Subcutaneous abdominal adipose tissue (tissue), 5 donors: ENCODE measurements around the gene NUP98.

Experiments used
- H3K27ac ChIP-seq: one replicate; pipeline ENCODE4 v1.7.0; 2013; ENCODE audit warnings: low read depth, mild to moderate bottlenecking, inconsistent platforms, low read length, moderate library complexity
- H3K27me3 ChIP-seq, 5 donors: one replicate each; pipeline ENCODE4 v1.7.0; 2013; ENCODE audit warnings: low read length in 5 of 5, inconsistent platforms in 1 of 5; ENCODE audit not compliant: control insufficient read depth in 5 of 5, insufficient read depth in 4 of 5
- H3K36me3 ChIP-seq, 5 donors: one replicate each; pipeline ENCODE4 v1.7.0; 2013; ENCODE audit warnings: low read length in 5 of 5; ENCODE audit not compliant: control insufficient read depth in 5 of 5, insufficient read depth in 5 of 5
- H3K4me1 ChIP-seq, 5 donors: one replicate each; pipeline ENCODE4 v1.7.0; 2013; ENCODE audit warnings: low read length in 5 of 5, mild to moderate bottlenecking in 3 of 5, moderate library complexity in 1 of 5; ENCODE audit not compliant: control insufficient read depth in 5 of 5, insufficient read depth in 5 of 5
- H3K4me3 ChIP-seq, 5 donors: one replicate each; pipeline ENCODE4 v1.7.0; 2013; ENCODE audit warnings: low read length in 5 of 5, low read depth in 1 of 5
- H3K9ac ChIP-seq, 5 donors: one replicate each; pipeline ENCODE4 v1.7.0; 2013; ENCODE audit warnings: low read length in 5 of 5, mild to moderate bottlenecking in 4 of 5, moderate library complexity in 3 of 5
- H3K9me3 ChIP-seq, 5 donors: one replicate each; pipeline ENCODE4 v1.7.0; 2013; ENCODE audit warnings: low read length in 5 of 5; ENCODE audit not compliant: control insufficient read depth in 5 of 5
- donor health status: healthy.
- donor health status: healthy.
- donor health status: healthy.
- donor health status: healthy.
- donor health status: healthy.

Gene NUP98

GRCh38 chr11:3797329-3798090 lies at the start of gene NUP98:
Gene NUP98 (minus strand): TSS chr11:3797554. CDS start chr11:3782117, 15,437 bp downstream.
- H3K9me3 ChIP-seq = no peaks in the 10 kb centered on the region
- no peaks in the 10 kb centered on the region for H3K27me3 ChIP-seq
- H3K27ac ChIP-seq = peak within 1 kb of the TSS; percentile 93
- peak within 1 kb of the TSS; percentile 57 to 99 (median 97) for H3K9ac ChIP-seq
- H3K4me3 ChIP-seq = peak within 1 kb of the TSS; percentile 92 to 97 (median 96)
- H3K36me3 ChIP-seq = peaks cover 0 to 14% (median 10%) of the 10 kb centered on the region in 5 donors
- H3K4me1 ChIP-seq = peaks cover 3 to 30% (median 24%) of the 10 kb centered on the region in 5 donors

GRCh38 chr11:3845670-3846069 lies 48.3 kb upstream of the NUP98 start:
- Histone ChIP-seq H3K36me3 (no peaks in the 10 kb centered on the region), H3K4me1 (peaks cover 0 to 10% (median 0%) of the 10 kb centered on the region in 5 donors), H3K27ac (no peak overlapping the region), H3K27me3 (no peaks in the 10 kb centered on the region), H3K9ac (no peak overlapping the region), H3K4me3 (no peak overlapping the region), H3K9me3 (no peaks in the 10 kb centered on the region)

GRCh38 chr11:3845246-3845645 lies 47.9 kb upstream of the NUP98 start:
- Histone ChIP-seq H3K9me3 (no peaks in the 10 kb centered on the region), H3K4me3 (no peak overlapping the region), H3K27ac (no peak overlapping the region), H3K4me1 (peaks cover 0 to 11% (median 2%) of the 10 kb centered on the region in 5 donors), H3K27me3 (no peaks in the 10 kb centered on the region), H3K36me3 (no peaks in the 10 kb centered on the region), H3K9ac (no peak overlapping the region)

DNA sequence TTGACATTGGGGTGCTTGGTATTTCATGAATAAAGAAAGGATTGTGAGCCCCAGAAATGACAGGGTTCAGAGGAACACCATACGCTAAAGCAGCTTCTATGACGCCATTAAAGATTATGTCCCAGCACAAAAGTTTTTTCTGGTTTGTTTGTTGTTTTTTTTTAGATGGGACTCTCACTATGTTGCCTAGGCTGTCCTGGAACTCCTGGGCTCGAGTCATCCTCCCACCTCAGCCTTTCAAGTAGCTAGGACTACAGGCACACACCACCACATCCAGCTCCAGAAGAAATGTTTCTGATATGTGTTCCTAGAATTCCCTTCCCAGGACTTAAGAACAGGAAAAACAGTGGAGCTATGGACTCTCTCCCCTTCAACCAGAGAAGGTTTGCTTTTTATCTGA lies 46.0 kb upstream of the NUP98 start:
- Histone ChIP-seq H3K27me3 (no peaks in the 10 kb centered on the region), H3K4me3 (no peak overlapping the region), H3K4me1 (peaks cover under 1 to 27% (median 21%) of the 10 kb centered on the region in 5 donors), H3K9ac (no peak overlapping the region), H3K9me3 (no peaks in the 10 kb centered on the region), H3K36me3 (no peaks in the 10 kb centered on the region), H3K27ac (no peak overlapping the region)

DNA sequence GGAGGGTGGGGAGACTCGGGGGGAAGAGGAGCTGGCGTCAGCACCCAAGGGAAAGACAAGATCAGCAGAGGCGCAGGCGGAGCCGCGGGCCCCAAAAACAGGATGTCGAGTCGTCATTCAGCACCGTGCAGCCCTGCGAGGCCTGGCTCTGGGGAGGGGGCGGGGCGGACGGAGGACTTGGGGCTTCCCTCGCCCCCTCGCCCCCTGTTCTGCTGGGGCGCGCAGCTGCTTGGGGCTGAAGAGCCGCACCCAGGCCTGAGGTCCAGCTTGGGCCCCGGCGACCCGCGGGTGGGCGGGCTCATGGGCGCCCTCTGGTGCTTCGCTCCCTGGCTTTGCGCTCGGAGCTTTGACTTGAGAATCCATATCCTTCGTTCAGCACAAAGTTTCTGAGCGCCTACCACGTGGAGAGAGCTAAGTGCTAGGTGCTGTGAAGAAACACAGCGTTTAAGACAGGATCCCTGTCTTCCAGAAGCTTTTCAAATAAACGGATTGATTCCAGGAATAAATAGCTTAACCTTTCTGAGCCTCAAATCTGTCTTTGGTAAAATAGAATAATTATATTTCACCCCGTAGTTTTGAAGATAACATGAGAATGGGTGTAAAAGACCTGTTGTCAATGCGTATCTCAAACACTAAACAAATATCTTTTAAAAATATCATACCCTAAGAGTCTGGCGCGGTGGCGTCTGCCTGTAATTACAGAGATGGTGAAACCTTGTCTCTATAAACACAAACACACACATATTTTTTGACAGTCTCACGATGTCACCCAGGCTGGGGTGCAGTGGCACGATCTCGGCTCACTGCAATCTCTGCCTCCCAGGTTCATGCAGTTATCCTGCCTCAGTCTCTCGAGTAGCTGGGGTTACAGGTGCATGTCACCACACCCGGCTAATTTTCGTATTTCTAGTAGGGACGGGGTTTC lies 44.3 kb upstream of the NUP98 start:
- peak overlapping the region; percentile 10 to 75 (median 58) for H3K9ac ChIP-seq
- peak overlapping the region in 4 of 5 donors; percentile 55 to 78 (median 69) for H3K4me3 ChIP-seq
- H3K4me1 ChIP-seq = peaks cover 6 to 44% (median 37%) of the 10 kb centered on the region in 5 donors
- peak overlapping the region; percentile 90 for H3K27ac ChIP-seq
- no peaks in the 10 kb centered on the region for H3K27me3 ChIP-seq
- no peaks in the 10 kb centered on the region for H3K9me3 ChIP-seq
- no peaks in the 10 kb centered on the region for H3K36me3 ChIP-seq

DNA sequence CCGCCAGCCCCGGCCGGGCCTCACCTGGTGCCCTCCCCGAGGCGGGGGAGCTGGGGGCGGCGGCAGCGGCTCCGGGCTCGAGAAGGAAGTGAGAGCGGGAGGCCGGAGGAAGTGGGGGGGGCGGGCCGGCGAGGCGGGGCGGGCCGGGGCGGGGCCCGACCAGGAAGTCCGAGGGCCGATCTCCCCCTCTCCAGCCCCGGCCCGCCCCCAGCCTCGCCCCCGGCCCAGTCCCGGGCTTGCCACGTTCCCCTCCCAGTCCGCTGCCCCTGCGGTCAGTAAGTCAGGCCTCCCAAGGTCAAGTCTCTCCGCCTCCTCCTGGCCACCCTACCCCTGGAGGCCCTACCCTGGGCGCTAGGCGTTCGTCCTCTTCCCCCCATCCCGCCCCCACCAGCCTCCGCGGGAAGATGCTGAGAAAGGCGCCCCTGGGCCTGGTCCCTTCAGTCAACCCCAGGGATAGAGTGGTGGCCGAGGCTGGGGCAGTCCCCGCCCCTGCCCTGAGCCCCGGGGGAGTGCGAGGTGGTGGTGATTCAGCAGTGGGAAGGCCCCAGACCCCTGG lies 43.6 kb upstream of the NUP98 start, which contains the start of gene RHOG:
TSS of gene RHOG (minus strand) at position 90 of the 556 bp plus-strand sequence. CDS start 12,821 bp downstream, outside the sequence.
- Histone ChIP-seq H3K27me3 (no peaks in the 10 kb centered on the region), H3K27ac (peak within 1 kb of the TSS; percentile 90), H3K9ac (peak within 1 kb of the TSS; percentile 12 to 93 (median 92)), H3K4me1 (peaks cover 9 to 51% (median 43%) of the 10 kb centered on the region in 5 donors), H3K4me3 (peak within 1 kb of the TSS; percentile 77 to 87 (median 84)), H3K9me3 (no peaks in the 10 kb centered on the region), H3K36me3 (no peaks in the 10 kb centered on the region)

DNA sequence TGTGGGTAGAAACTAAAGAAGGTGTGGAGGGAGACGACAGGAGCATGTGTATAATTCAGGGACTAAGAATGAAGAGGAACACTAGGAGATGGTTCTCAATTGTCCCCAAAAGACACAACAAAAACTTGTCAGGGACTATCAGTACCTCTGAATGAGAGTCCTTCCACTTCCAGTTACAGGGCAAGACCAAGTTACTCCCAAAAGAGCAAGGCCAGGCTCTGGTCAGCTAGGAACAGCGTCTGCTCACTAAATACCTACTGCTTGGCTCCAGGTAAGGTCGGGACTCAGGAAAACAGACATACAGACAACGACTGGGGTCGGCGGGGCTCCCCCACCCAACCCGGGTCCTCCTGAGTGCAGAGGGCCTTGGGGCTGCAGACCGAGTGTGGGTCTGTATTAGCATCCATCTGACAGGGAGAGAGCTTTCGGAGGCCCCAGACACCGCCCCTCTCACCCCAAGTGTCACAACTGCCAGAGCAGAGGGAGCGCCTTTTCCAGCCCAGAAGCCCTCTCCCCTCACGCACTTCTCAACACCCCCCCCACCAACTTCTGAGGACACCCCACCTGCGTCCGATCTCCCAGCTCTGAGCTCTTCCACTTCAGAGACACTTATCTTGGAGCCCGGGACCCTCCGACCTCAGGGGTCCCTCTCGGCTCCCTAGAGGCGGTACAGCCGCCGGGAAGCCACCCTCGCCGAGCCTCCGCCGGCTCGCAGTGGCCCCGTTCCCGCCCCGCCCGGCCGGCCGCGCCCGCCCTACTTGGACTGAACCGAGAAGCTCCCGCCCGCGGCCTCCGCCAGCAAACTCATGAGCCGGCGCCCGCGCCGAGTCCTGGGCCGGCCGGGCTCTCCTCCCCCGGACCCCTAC lies 42.9 kb upstream of the NUP98 start:
- H3K4me1 ChIP-seq = peaks cover 12 to 58% (median 50%) of the 10 kb centered on the region in 5 donors
- peak overlapping the region; percentile 90 for H3K27ac ChIP-seq

GRCh38 chr11:3838504-3838903 lies 41.1 kb upstream of the NUP98 start:
- peak overlapping the region; percentile 90 for H3K27ac ChIP-seq
- peaks cover 18 to 75% (median 65%) of the 10 kb centered on the region in 5 donors for H3K4me1 ChIP-seq
- H3K36me3 ChIP-seq = peaks cover 0 to 4% (median 0%) of the 10 kb centered on the region in 5 donors
- no peaks in the 10 kb centered on the region for H3K27me3 ChIP-seq
- peak overlapping the region in 2 of 5 donors; percentile 1 to 8 for H3K9ac ChIP-seq
- H3K9me3 ChIP-seq = no peaks in the 10 kb centered on the region
- peak overlapping the region; percentile 77 to 87 (median 84) for H3K4me3 ChIP-seq

More for the DNA sequence above, 42.9 kb upstream of the NUP98 start:
- no peaks in the 10 kb centered on the region for H3K9me3 ChIP-seq
- no peaks in the 10 kb centered on the region for H3K36me3 ChIP-seq
- H3K9ac ChIP-seq = peak overlapping the region; percentile 12 to 93 (median 92)
- H3K4me3 ChIP-seq = peak overlapping the region; percentile 77 to 87 (median 84)
- H3K27me3 ChIP-seq = no peaks in the 10 kb centered on the region

DNA sequence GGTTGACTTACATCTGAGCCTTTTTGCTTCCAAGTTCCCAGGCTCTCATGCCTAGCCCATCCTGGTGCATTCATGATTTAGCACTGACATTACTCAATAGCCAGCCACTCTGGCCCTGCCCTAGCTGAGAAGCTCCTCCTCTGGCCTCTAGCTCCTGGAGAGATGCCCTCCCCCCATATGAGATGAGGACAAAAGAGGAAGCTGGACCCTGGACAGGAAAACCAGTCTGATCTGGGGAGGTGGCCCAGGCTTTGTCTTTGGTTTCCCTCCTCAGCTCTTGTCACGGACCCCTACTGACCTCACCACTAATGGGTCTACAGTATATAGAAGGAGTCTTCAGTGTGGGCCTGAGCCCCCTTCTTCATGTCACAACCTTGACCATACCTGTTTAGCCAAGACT lies 40.4 kb upstream of the NUP98 start:
- Histone ChIP-seq H3K4me3 (peak overlapping the region in 4 of 5 donors; percentile 1 to 78 (median 22)), H3K36me3 (peaks cover 0 to 4% (median 0%) of the 10 kb centered on the region in 5 donors), H3K9me3 (no peaks in the 10 kb centered on the region), H3K27me3 (no peaks in the 10 kb centered on the region), H3K4me1 (peaks cover 18 to 82% (median 72%) of the 10 kb centered on the region in 5 donors), H3K9ac (peak overlapping the region in 2 of 5 donors; percentile 2 to 58), H3K27ac (peak overlapping the region; percentile 90)
